Thoracic aorta (tissue), 2 donors: ENCODE results near the gene PTPRR. TPM values are rescaled to one million over a fixed set of nuclear protein-coding genes. Genes with fewer than 3 reads are reported as not detected.

Experiments used
- ATAC-seq: fragments of 150-250 bp; one replicate; pipeline ENCODE4 v1.8.0; 2017; ENCODE audit warnings: low read depth; ENCODE audit not compliant: insufficient number of reproducible peaks, low FRiP score
- DNase-seq: peaks from one replicate; pipeline ENCODE4 v3.0.0-alpha.2; 2020; ENCODE audit warnings: low spot score
- H3K27ac ChIP-seq, 2 donors: fragments of 200-600 bp; sonication (generic); 1 replicate in 1 of 2; 2 replicates in 1 of 2; pipeline ENCODE4 v1.5.1; 2016; ENCODE audit warnings: mild to moderate bottlenecking in 2 of 2, moderate library complexity in 2 of 2
- H3K27me3 ChIP-seq: fragments of 200-600 bp; sonication (generic); replicated peaks from 2 replicates; pipeline ENCODE4 v1.6.0; 2016; ENCODE audit warnings: mild to moderate bottlenecking; ENCODE audit not compliant: insufficient read depth
- H3K36me3 ChIP-seq: fragments of 200-600 bp; sonication (generic); one replicate; pipeline ENCODE4 v1.5.1; 2016
- H3K4me1 ChIP-seq, 2 donors: fragments of 200-600 bp; sonication (generic); 1 replicate in 1 of 2; 2 replicates in 1 of 2; pipeline versions ENCODE4 v1.5.1 to v1.6.0; 2016; ENCODE audit warnings: low read depth in 2 of 2, mild to moderate bottlenecking in 1 of 2; ENCODE audit not compliant: control insufficient read depth in 1 of 2
- H3K4me3 ChIP-seq: fragments of 200-600 bp; sonication (generic); 2 replicates; pipeline ENCODE4 v1.5.1; 2016; ENCODE audit warnings: mild to moderate bottlenecking
- H3K9me3 ChIP-seq: fragments of 200-600 bp; sonication (generic); 2 replicates; pipeline ENCODE4 v1.5.1; 2016
- CTCF ChIP-seq: fragments of 200-600 bp; sonication (generic); IDR thresholded peaks from one replicate; pipeline ENCODE4 v1.5.1; 2019; ENCODE audit warnings: antibody characterized with exemption
- total RNA-seq, 2 donors: library from RNA; depleted of rRNA; stranded (reverse); fragments of >200 nt; gene quantifications; one replicate each; pipeline versions ENCODE4 v1.1.0 to v1.2.3, GENCODE V29; 2016

PTPRR gene
- total RNA-seq, 2 donors from 2014 or later = 0.27 to 0.35 TPM

GRCh38 chr12:70686907-70687306 is 233.6 kb downstream of the PTPRR start:
- H3K4me1 ChIP-seq = no peaks in the 10 kb centered on the region
- no peaks in the 10 kb centered on the region for H3K36me3 ChIP-seq
- DNase-seq (no peak), ATAC-seq (no peak)
- no peaks in the 10 kb centered on the region for H3K9me3 ChIP-seq
- no peak overlapping the region for H3K27ac ChIP-seq
- no peaks in the 10 kb centered on the region for H3K27me3 ChIP-seq
- TF ChIP-seq CTCF = no peak
- H3K4me3 ChIP-seq = no peak overlapping the region

GRCh38 chr12:70686299-70686698 is 234.2 kb downstream of the PTPRR start:
- H3K9me3 ChIP-seq = no peaks in the 10 kb centered on the region
- no peak for TF ChIP-seq CTCF
- H3K27ac ChIP-seq = no peak overlapping the region
- H3K4me3 ChIP-seq = no peak overlapping the region
- ATAC-seq (no peak), DNase-seq (no peak)
- H3K36me3 ChIP-seq = no peaks in the 10 kb centered on the region
- H3K4me1 ChIP-seq = no peaks in the 10 kb centered on the region
- H3K27me3 ChIP-seq = no peaks in the 10 kb centered on the region

DNA sequence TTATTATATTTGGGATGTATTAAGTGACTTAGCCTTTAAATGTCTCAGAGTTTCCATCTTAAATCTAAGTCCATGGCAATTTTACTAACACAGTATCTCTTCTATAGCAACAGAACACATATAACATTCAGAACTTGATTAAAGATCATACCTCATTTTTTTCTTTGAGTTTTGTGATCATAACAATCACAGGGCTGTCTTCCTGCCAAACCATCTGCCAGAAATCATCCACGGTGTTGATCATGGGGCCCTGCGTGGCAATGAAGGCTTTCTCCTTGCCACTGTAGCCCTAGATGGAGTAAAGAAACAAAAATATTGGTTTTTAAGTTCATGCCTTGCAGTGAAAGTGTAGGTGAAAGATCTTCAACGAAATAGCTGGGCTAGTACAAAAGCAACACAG is 236.6 kb downstream of the PTPRR start:
- H3K27me3 ChIP-seq = no peaks in the 10 kb centered on the region
- ATAC-seq (no peak), DNase-seq (no peak)
- H3K27ac ChIP-seq = no peak overlapping the region
- H3K4me1 ChIP-seq = no peaks in the 10 kb centered on the region
- no peaks in the 10 kb centered on the region for H3K36me3 ChIP-seq
- no peak for TF ChIP-seq CTCF
- H3K4me3 ChIP-seq = no peak overlapping the region
- no peaks in the 10 kb centered on the region for H3K9me3 ChIP-seq

DNA sequence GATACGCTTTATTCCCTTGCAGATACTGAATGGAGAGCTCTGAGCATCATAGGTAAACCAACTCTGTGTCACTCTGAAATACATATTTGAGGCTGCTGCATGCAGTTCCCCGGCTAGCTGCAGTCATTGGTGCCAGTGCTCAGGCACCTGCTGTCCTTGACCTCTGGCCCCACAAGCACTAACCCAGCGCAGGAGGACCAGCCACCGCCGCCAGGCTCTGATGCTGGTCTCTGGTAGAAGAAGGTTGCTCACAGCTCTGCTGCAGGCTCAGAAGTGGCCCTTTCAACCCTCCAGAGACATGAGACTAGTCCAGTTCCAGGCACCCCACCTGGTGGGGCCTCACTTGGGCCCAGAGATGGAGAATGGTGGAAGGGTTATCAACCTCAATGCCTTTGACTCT is 248.8 kb downstream of the PTPRR start:
- no peak for TF ChIP-seq CTCF
- Histone ChIP-seq H3K9me3 (no peaks in the 10 kb centered on the region), H3K36me3 (no peaks in the 10 kb centered on the region), H3K4me1 (no peaks in the 10 kb centered on the region), H3K4me3 (no peak overlapping the region), H3K27ac (no peak overlapping the region), H3K27me3 (no peaks in the 10 kb centered on the region)
- DNase-seq (no peak), ATAC-seq (no peak)

DNA sequence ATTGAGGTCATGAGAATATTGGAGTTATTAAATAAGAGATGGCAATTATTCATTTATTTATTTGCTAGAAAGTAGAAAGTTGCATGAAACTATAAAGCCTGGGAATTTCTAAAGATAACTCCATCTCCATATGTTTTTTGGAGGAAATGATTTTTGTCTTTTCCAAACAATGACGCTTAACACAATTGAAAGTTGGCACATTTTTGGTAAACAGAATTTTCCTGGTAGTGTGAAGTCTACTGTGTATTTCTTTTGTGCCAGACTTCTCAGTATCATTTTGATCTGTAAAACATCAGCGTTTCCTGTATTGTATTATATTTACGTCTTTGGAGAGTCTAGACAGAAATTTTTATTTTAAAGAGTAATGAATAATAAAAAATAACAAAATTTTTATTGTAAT is 249.6 kb downstream of the PTPRR start:
- TF ChIP-seq CTCF = no peak
- Histone ChIP-seq H3K9me3 (no peaks in the 10 kb centered on the region), H3K4me3 (no peak overlapping the region), H3K27ac (no peak overlapping the region), H3K4me1 (no peaks in the 10 kb centered on the region), H3K27me3 (no peaks in the 10 kb centered on the region), H3K36me3 (no peaks in the 10 kb centered on the region)
- no peak for ATAC-seq
- no peak for DNase-seq
